A549 (cell line): ENCODE measurements around the gene PLAGL2. TPM values are rescaled to one million over a fixed set of nuclear protein-coding genes. Genes with fewer than 3 reads are reported as not detected.

Experiments
- ATAC-seq, 2 experiments: fragments of 200-7000 bp in 1 of 2; fragments of >200 bp in 1 of 2; cut with Nextera tagmentation in 1 of 2; cut with Tn5 transposase in 1 of 2; 3 replicates each; pipeline versions ENCODE4 v1.8.0 to v1.9.1; 2018 to 2020; ENCODE audit warnings: mild to moderate bottlenecking in 1 of 2, moderate library complexity in 1 of 2
- CTCF ChIA-PET: fragments of 300-600 bp; sonication (Branson Sonifier 250); formaldehyde crosslinking; extraction: SDS; loops from one replicate; lab custom pipeline; 2021; ENCODE audit warnings: antibody characterized with exemption, inconsistent platforms; lab: Yijun Ruan, JAX
- POLR2A ChIA-PET: fragments of 350-600 bp; formaldehyde crosslinking; extraction: SDS; loops from one replicate; lab custom pipeline; 2021; ENCODE audit warnings: antibody characterized with exemption, inconsistent platforms; lab: Yijun Ruan, JAX
- DNase-seq, 2 experiments: peaks; one replicate each; pipeline versions ENCODE4 v3.0.0 to v3.0.0-alpha.2; 2011 to 2016; ENCODE audit warnings: low read depth in 1 of 2, low spot score in 1 of 2
- FAIRE-seq: peaks from 2 replicates; lab custom pipeline; 2011; peaks lifted over from hg19 to GRCh38; lab: Jason Lieb, UNC
- H3K27ac ChIP-seq, 2 experiments: fragments of >200 bp; sonication (Bioruptor Twin); formaldehyde crosslinking; 3 replicates each; pipeline ENCODE4 v1.5.1; 2016 to 2017
- H3K4me1 ChIP-seq: fragments of >200 bp; sonication (Bioruptor Twin); formaldehyde crosslinking; 3 replicates; pipeline ENCODE4 v1.6.1; 2016
- H3K4me2 ChIP-seq: fragments of >200 bp; sonication (Bioruptor Twin); formaldehyde crosslinking; 3 replicates; pipeline ENCODE4 v1.6.1; 2016
- H3K4me3 ChIP-seq: fragments of >200 bp; sonication (Bioruptor Twin); formaldehyde crosslinking; 3 replicates; pipeline ENCODE4 v1.5.1; 2016
- H3K9me3 ChIP-seq: fragments of >200 bp; sonication (Bioruptor Twin); formaldehyde crosslinking; 3 replicates; pipeline ENCODE4 v1.6.1; 2016
- BCL3 ChIP-seq: fragments of >200 bp; sonication (Bioruptor Twin); formaldehyde crosslinking; IDR thresholded peaks from 3 replicates; pipeline ENCODE4 v1.6.1; 2016
- BHLHE40 ChIP-seq: IDR thresholded peaks from 2 replicates; pipeline ENCODE4 v1.6.1; 2012; ENCODE audit warnings: low read depth, low read length, inconsistent platforms
- CBX2 ChIP-seq: fragments of 200-600 bp; sonication (generic); IDR thresholded peaks from 2 replicates; pipeline ENCODE4 v1.6.1; 2016; ENCODE audit warnings: low read depth, mild to moderate bottlenecking, borderline replicate concordance
- CEBPB ChIP-seq, 2 experiments: fragments of >200 bp in 1 of 2; sonication (Bioruptor Twin) in 1 of 2; formaldehyde crosslinking in 1 of 2; IDR thresholded peaks; 2 replicates each; pipeline ENCODE4 v1.6.1; 2012 to 2016
- EHMT2 ChIP-seq: fragments of 200-600 bp; sonication (generic); IDR thresholded peaks from 2 replicates; pipeline ENCODE4 v1.6.1; 2016; ENCODE audit warnings: antibody characterized with exemption, low read depth, mild to moderate bottlenecking, moderate library complexity
- FOSB ChIP-seq: fragments of 250-450 bp; sonication (Bioruptor Pico); IDR thresholded peaks from 2 replicates; pipeline ENCODE4 v1.5.0; 2020; ENCODE audit warnings: mild to moderate bottlenecking, moderate library complexity
- GATA3 ChIP-seq: IDR thresholded peaks from 2 replicates; pipeline ENCODE4 v1.6.1; 2012; ENCODE audit warnings: borderline replicate concordance
- HDAC2 ChIP-seq: fragments of 200-600 bp; sonication (generic); IDR thresholded peaks from 2 replicates; pipeline ENCODE4 v1.6.1; 2016
- HEYL ChIP-seq: fragments of 250-450 bp; sonication (Bioruptor Pico); IDR thresholded peaks from 2 replicates; pipeline ENCODE4 v1.8.0; 2021; ENCODE audit warnings: mild to moderate bottlenecking, moderate library complexity
- HOXB13 ChIP-seq: fragments of 250-450 bp; sonication (Bioruptor Pico); IDR thresholded peaks from 2 replicates; pipeline ENCODE4 v1.5.0; 2020; ENCODE audit warnings: low read depth, mild to moderate bottlenecking, moderate library complexity
- HOXB5 ChIP-seq: fragments of 250-450 bp; sonication (Bioruptor Pico); IDR thresholded peaks from 2 replicates; pipeline ENCODE4 v1.5.0; 2020; ENCODE audit warnings: mild to moderate bottlenecking, moderate library complexity
- JUN ChIP-seq, 2 experiments: fragments of >200 bp; sonication (Bioruptor Twin); formaldehyde crosslinking; IDR thresholded peaks; 2 replicates in 1 of 2; 3 replicates in 1 of 2; pipeline ENCODE4 v1.6.1; 2016 to 2017
- JUNB ChIP-seq: fragments of >200 bp; sonication (Bioruptor Twin); formaldehyde crosslinking; IDR thresholded peaks from 2 replicates; pipeline ENCODE4 v1.6.1; 2016
- KDM1A ChIP-seq: fragments of 200-600 bp; sonication (generic); IDR thresholded peaks from 2 replicates; pipeline ENCODE4 v1.6.1; 2016; ENCODE audit warnings: low read depth, mild to moderate bottlenecking
- MAX ChIP-seq: IDR thresholded peaks from 2 replicates; pipeline ENCODE4 v1.6.1; 2012
- NPAS2 ChIP-seq: fragments of 250-450 bp; sonication (Bioruptor Pico); IDR thresholded peaks from 2 replicates; pipeline ENCODE4 v1.8.0; 2022; ENCODE audit warnings: mild to moderate bottlenecking, moderate library complexity, borderline replicate concordance
- POLR2A ChIP-seq: IDR thresholded peaks from 2 replicates; pipeline ENCODE4 v1.6.1; 2012; ENCODE audit warnings: mild to moderate bottlenecking, low read length
- POLR2AphosphoS2 ChIP-seq: conservative IDR thresholded peaks from 2 replicates; pipeline ENCODE4 v1.6.1; 2012; ENCODE audit warnings: low read length, improper control_type of control experiment, inconsistent platforms
- RARB ChIP-seq: fragments of 250-450 bp; sonication (Bioruptor Pico); IDR thresholded peaks from 2 replicates; pipeline ENCODE4 v1.8.0; 2021; ENCODE audit warnings: mild to moderate bottlenecking, moderate library complexity
- SMC3 ChIP-seq: fragments of >200 bp; sonication (Bioruptor Twin); formaldehyde crosslinking; IDR thresholded peaks from 3 replicates; pipeline ENCODE4 v1.6.1; 2018; ENCODE audit warnings: inconsistent platforms
- SREBF2 ChIP-seq: fragments of 450-650 bp; IDR thresholded peaks from 2 replicates; pipeline ENCODE4 v1.6.1; 2014; ENCODE audit warnings: mild to moderate bottlenecking, moderate library complexity
- TFCP2L1 ChIP-seq: fragments of 250-450 bp; sonication (Bioruptor Pico); IDR thresholded peaks from 2 replicates; pipeline ENCODE4 v1.5.0; 2021; ENCODE audit warnings: mild to moderate bottlenecking
- TP53 ChIP-seq: fragments of 250-450 bp; sonication (Bioruptor Pico); IDR thresholded peaks from 2 replicates; pipeline ENCODE4 v1.5.0; 2021; ENCODE audit warnings: mild to moderate bottlenecking, moderate library complexity
- USF2 ChIP-seq: fragments of 450-650 bp; IDR thresholded peaks from 2 replicates; pipeline ENCODE4 v1.6.1; 2014; ENCODE audit warnings: antibody characterized with exemption
- WGBS: methylation state at CpG from one replicate; pipeline ENCODE4 v1.1.6; 2017; ENCODE audit errors: missing lambda C conversion rate; 5-methylcytosine and 5-hydroxymethylcytosine counted together
- polyA plus RNA-seq, 4 experiments: library from polyadenylated mRNA; depleted of rRNA in 3 of 4; stranded (reverse); fragments of >200 nt; fragmentation: RNase III in 1 of 4; extraction: RNeasy Plus Mini Kit Qiagen cat#74134 plus additional on column Dnase treatment in 1 of 4; gene quantifications; 2 replicates in 3 of 4; 3 replicates in 1 of 4; pipeline ENCODE4 v1.2.3, GENCODE V29; 2011 to 2017
- TF ChIP-seq, protein P1 (sequence below): fragments of 200-600 bp; sonication (generic); IDR thresholded peaks from 2 replicates; pipeline ENCODE4 v1.6.1; 2016; ENCODE audit warnings: antibody characterized with exemption, mild to moderate bottlenecking, moderate library complexity
- TF ChIP-seq, protein P2 (sequence below): IDR thresholded peaks from 2 replicates; pipeline ENCODE4 v1.6.1; 2012; ENCODE audit warnings: low read depth, borderline replicate concordance

The PLAGL2 gene
- polyA plus RNA-seq, 2 of the 4 experiments (the other 2 are of a cell fraction): 6.1 to 9.0 TPM

DNA sequence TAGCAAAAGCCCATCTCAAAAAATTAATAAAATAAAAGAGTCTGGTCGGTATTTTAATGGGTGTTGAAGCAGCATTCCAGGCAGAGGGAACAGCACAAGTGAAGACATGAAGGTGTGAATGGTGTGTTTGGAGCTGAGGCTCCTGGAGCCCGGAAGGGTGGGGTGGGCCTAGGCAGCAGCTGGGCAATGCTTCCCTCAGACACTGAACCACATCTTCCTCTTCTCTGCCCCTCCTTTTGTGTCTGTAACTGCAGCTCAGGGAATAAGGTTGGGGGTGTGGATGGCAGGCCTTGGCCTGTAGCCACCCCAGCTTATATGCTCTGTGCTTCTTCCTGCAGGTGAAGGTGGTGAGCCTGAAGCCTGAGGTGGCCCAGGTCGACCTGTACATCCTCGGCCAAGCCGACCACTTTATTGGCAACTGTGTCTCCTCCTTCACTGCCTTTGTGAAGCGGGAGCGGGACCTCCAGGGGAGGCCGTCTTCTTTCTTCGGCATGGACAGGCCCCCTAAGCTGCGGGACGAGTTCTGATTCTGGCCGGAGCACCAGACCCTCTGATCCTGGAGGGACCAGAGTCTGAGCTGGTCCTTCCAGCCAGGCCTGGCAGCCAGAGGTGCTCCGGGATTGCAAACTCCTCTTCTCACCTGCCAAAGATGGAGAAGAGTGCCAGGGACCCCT is 26.7 kb upstream of the PLAGL2 start (continued):
- TF ChIP-seq, protein P1, sequence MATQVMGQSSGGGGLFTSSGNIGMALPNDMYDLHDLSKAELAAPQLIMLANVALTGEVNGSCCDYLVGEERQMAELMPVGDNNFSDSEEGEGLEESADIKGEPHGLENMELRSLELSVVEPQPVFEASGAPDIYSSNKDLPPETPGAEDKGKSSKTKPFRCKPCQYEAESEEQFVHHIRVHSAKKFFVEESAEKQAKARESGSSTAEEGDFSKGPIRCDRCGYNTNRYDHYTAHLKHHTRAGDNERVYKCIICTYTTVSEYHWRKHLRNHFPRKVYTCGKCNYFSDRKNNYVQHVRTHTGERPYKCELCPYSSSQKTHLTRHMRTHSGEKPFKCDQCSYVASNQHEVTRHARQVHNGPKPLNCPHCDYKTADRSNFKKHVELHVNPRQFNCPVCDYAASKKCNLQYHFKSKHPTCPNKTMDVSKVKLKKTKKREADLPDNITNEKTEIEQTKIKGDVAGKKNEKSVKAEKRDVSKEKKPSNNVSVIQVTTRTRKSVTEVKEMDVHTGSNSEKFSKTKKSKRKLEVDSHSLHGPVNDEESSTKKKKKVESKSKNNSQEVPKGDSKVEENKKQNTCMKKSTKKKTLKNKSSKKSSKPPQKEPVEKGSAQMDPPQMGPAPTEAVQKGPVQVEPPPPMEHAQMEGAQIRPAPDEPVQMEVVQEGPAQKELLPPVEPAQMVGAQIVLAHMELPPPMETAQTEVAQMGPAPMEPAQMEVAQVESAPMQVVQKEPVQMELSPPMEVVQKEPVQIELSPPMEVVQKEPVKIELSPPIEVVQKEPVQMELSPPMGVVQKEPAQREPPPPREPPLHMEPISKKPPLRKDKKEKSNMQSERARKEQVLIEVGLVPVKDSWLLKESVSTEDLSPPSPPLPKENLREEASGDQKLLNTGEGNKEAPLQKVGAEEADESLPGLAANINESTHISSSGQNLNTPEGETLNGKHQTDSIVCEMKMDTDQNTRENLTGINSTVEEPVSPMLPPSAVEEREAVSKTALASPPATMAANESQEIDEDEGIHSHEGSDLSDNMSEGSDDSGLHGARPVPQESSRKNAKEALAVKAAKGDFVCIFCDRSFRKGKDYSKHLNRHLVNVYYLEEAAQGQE: no peak
- TF ChIP-seq SREBF2 (no peak), CBX2 (no peak), USF2 (no peak), SMC3 (no peak), HEYL (CRISPR knock-in tag) (no peak), RARB (CRISPR knock-in tag) (no peak), HOXB5 (CRISPR knock-in tag) (no peak), FOSB (CRISPR knock-in tag) (no peak), POLR2AphosphoS2 (no peak), BCL3 (no peak)
- TF ChIP-seq, protein P2, sequence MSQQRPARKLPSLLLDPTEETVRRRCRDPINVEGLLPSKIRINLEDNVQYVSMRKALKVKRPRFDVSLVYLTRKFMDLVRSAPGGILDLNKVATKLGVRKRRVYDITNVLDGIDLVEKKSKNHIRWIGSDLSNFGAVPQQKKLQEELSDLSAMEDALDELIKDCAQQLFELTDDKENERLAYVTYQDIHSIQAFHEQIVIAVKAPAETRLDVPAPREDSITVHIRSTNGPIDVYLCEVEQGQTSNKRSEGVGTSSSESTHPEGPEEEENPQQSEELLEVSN: no peak

GRCh38 chr20:32233286-32233685 is 25.7 kb upstream of the PLAGL2 start:
- no peak for FAIRE-seq
- CTCF ChIA-PET: interaction anchor here (1.2 kb wide), 1 partner anchor 11 kb away, joined by 3 read pairs; no protein-coding TSS in a partner anchor
- no peak for TF ChIP-seq JUN (IDR thresholded peaks at IDR 0.05)
- TF ChIP-seq TFCP2L1 (CRISPR knock-in tag): no peak
- TF ChIP-seq HDAC2: no peak
- no peak for TF ChIP-seq TP53
- no peak for TF ChIP-seq NPAS2 (CRISPR knock-in tag)
- TF ChIP-seq HOXB5 (CRISPR knock-in tag): no peak
- no peak for TF ChIP-seq POLR2A
- no peak for TF ChIP-seq GATA3
- no peak for TF ChIP-seq HEYL (CRISPR knock-in tag)
- TF ChIP-seq KDM1A: no peak
- no peak for TF ChIP-seq EHMT2
- no peak for TF ChIP-seq CEBPB (IDR thresholded peaks at IDR 0.05)
- no peak for TF ChIP-seq BHLHE40
- TF ChIP-seq HOXB13 (CRISPR knock-in tag): no peak
- no peak for TF ChIP-seq RARB (CRISPR knock-in tag)
- TF ChIP-seq BCL3: no peak
- no peak for TF ChIP-seq MAX
- no peak for TF ChIP-seq JUNB
- Histone ChIP-seq H3K4me3 (no peak overlapping the region), H3K4me1 (no peaks in the 10 kb centered on the region), H3K4me2 (no peak overlapping the region), H3K27ac (no peak overlapping the region), H3K9me3 (no peaks in the 10 kb centered on the region)
- no peak for ATAC-seq
- DNase-seq: no peak
- POLR2A ChIA-PET: no interaction called here
- 95% methylated on average over 9 of the region's 9 CpGs for WGBS
